ENCODE data around the gene TMEM190.
A peak's percentile ranks its signal among the peaks of the same experiment; 100 is the strongest.
"Not testable (repeated sequence)": the region's sequence is repeated elsewhere in the genome, so short reads cannot be mapped to it uniquely, and the experiment has no call there.

TMEM190 gene

GRCh38 chr19:55391702-55392615, 15.3 kb downstream of the TMEM190 start:
- no peak for DNase-seq

GRCh38 chr19:55392820-55393761, 16.5 kb downstream of the TMEM190 start:
- no peak for DNase-seq

GRCh38 chr19:55398200-55398925, 21.7 kb downstream of the TMEM190 start:
- DNase-seq: no peak

GRCh38 chr19:55400281-55401087, 23.9 kb downstream of the TMEM190 start:
- no peak for DNase-seq

GRCh38 chr19:55401390-55401789, 24.8 kb downstream of the TMEM190 start:
- DNase-seq: not testable (repeated sequence)

- DNase-seq: no peak
Measured at GRCh38 chr19:55402509-55402908, 25.9 kb downstream of the TMEM190 start.

- no peak for DNase-seq
Measured at GRCh38 chr19:55405638-55406037, 29.0 kb downstream of the TMEM190 start.

GRCh38 chr19:55406091-55406825, 29.6 kb downstream of the TMEM190 start:
- no peak for DNase-seq

- no peak for DNase-seq
Measured at GRCh38 chr19:55406826-55407549, 30.4 kb downstream of the TMEM190 start.

GRCh38 chr19:55407550-55407799, 30.8 kb downstream of the TMEM190 start, which contains the start of gene UBE2S:
Gene UBE2S (minus strand): TSS chr19:55407788. CDS start chr19:55407589, 199 bp downstream.
- not testable (repeated sequence) for DNase-seq

GRCh38 chr19:55407800-55408532, 31.3 kb downstream of the TMEM190 start:
- peak; percentile 95 for DNase-seq

GRCh38 chr19:55408533-55408872, 31.9 kb downstream of the TMEM190 start:
- DNase-seq: no peak

GRCh38 chr19:55409179-55409578, 32.6 kb downstream of the TMEM190 start:
- DNase-seq: not testable (repeated sequence)

GRCh38 chr19:55410168-55410567, 33.5 kb downstream of the TMEM190 start:
- DNase-seq: no peak

GRCh38 chr19:55418185-55418584, 41.6 kb downstream of the TMEM190 start:
- peak; percentile 51 for DNase-seq

GRCh38 chr19:55419103-55419502, 42.5 kb downstream of the TMEM190 start:
- DNase-seq: no peak

- no peak for DNase-seq
Measured at GRCh38 chr19:55419624-55420236, 43.1 kb downstream of the TMEM190 start.

GRCh38 chr19:55421281-55421680, 44.7 kb downstream of the TMEM190 start:
- DNase-seq: not testable (repeated sequence)

- DNase-seq: no peak
Measured at GRCh38 chr19:55423225-55424005, 46.8 kb downstream of the TMEM190 start.

All from GOT3 (cell line).